Type B pancreatic cell (in vitro differentiated cells): ENCODE measurements around the gene FRK. TPM values are rescaled to one million over a fixed set of nuclear protein-coding genes. Genes with fewer than 3 reads are reported as not detected.

Experiments used
- DNase-seq: peaks from one replicate; pipeline ENCODE4 v3.0.0; 2021; ENCODE audit warnings: mixed read lengths; ENCODE audit not compliant: unreplicated experiment; ENCODE audit errors: extremely low spot score
- H3K27ac Mint-ChIP-seq: 2 replicates; pipeline ENCODE4 v1.8.0; 2021; ENCODE audit warnings: mild to moderate bottlenecking, mixed read lengths
- H3K27me3 Mint-ChIP-seq: 2 replicates; pipeline ENCODE4 v1.8.0; 2021; ENCODE audit warnings: mixed read lengths
- H3K36me3 Mint-ChIP-seq: 2 replicates; pipeline ENCODE4 v1.8.0; 2021; ENCODE audit warnings: mixed read lengths
- H3K4me1 Mint-ChIP-seq: one replicate; pipeline ENCODE4 v1.8.0; 2021; ENCODE audit warnings: mixed read lengths; ENCODE audit not compliant: unreplicated experiment
- H3K4me3 Mint-ChIP-seq: 2 replicates; pipeline ENCODE4 v1.8.0; 2021; ENCODE audit warnings: mild to moderate bottlenecking, mixed read lengths
- H3K9me3 Mint-ChIP-seq: 2 replicates; pipeline ENCODE4 v1.8.0; 2021; ENCODE audit warnings: mixed read lengths
- CTCF ChIP-seq: fragments of 200-600 bp; sonication (generic); conservative IDR thresholded peaks from 2 replicates; pipeline ENCODE4 v1.5.0; 2021; ENCODE audit warnings: antibody characterized with exemption, mild to moderate bottlenecking
- total RNA-seq: library from RNA; stranded (reverse); gene quantifications from 2 replicates; pipeline ENCODE4 v1.2.1, GENCODE V29; 2021; ENCODE audit warnings: low replicate concordance

The FRK gene
- total RNA-seq, 1 donor from 2014 or later: 6.2 TPM

GRCh38 chr6:116041934-116042333, 18.8 kb downstream of the FRK start:
- Mint-ChIP-seq H3K27ac (peak overlapping the region; percentile 70), H3K4me1 (peaks cover 4% of the 10 kb centered on the region), H3K36me3 (peaks cover 3% of the 10 kb centered on the region)

GRCh38 chr6:116040993-116041392, 19.7 kb downstream of the FRK start:
- no peak for TF ChIP-seq CTCF
- Mint-ChIP-seq H3K27me3 (no peaks in the 10 kb centered on the region), H3K36me3 (peaks cover 3% of the 10 kb centered on the region), H3K4me3 (no peak overlapping the region), H3K9me3 (peaks cover 13% of the 10 kb centered on the region), H3K27ac (peak overlapping the region; percentile 61), H3K4me1 (peaks cover 7% of the 10 kb centered on the region)
- no peak for DNase-seq

More at GRCh38 chr6:116041934-116042333, 18.8 kb downstream of the FRK start:
- DNase-seq: no peak
- no peaks in the 10 kb centered on the region for H3K27me3 Mint-ChIP-seq
- no peak overlapping the region for H3K4me3 Mint-ChIP-seq
- no peak for TF ChIP-seq CTCF
- peaks cover 13% of the 10 kb centered on the region for H3K9me3 Mint-ChIP-seq

- no peak for TF ChIP-seq CTCF
These were observed 23.8 kb downstream of the FRK start for GRCh38 chr6:116036885-116037284.

GRCh38 chr6:116036075-116036773, 24.5 kb downstream of the FRK start:
- H3K4me1 Mint-ChIP-seq: peaks cover 16% of the 10 kb centered on the region
- H3K27ac Mint-ChIP-seq: peak overlapping the region; percentile 63
- peak overlapping the region; percentile 46 for H3K4me3 Mint-ChIP-seq
- H3K36me3 Mint-ChIP-seq: no peaks in the 10 kb centered on the region
- no peaks in the 10 kb centered on the region for H3K9me3 Mint-ChIP-seq
- no peak for TF ChIP-seq CTCF
- no peak for DNase-seq
- H3K27me3 Mint-ChIP-seq: no peaks in the 10 kb centered on the region

More at GRCh38 chr6:116036885-116037284, 23.8 kb downstream of the FRK start:
- no peaks in the 10 kb centered on the region for H3K27me3 Mint-ChIP-seq
- no peaks in the 10 kb centered on the region for H3K36me3 Mint-ChIP-seq
- H3K4me3 Mint-ChIP-seq: no peak overlapping the region
- peaks cover 16% of the 10 kb centered on the region for H3K4me1 Mint-ChIP-seq
- no peaks in the 10 kb centered on the region for H3K9me3 Mint-ChIP-seq
- DNase-seq: no peak
- no peak overlapping the region for H3K27ac Mint-ChIP-seq

DNA sequence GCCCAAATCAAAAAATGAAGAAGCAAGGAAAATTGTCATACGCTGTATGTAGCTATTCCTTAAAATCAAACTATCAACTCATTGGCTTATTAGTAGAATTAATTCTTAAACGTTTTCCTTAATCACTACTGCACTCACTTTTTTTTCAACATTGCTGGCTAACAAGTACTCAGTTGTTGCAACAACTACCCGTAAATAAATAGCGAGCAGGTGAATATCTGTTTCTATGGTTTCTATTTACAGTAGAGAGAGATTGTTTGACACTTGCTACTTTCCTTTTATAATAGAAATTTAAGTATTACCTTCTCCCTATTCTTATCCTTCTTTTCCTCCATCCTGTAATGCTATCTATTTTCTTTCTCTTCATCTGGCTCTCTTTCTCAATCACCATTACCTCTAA, 25.1 kb downstream of the FRK start:
- Mint-ChIP-seq H3K27ac (peak overlapping the region; percentile 63), H3K27me3 (no peaks in the 10 kb centered on the region), H3K4me1 (peaks cover 16% of the 10 kb centered on the region), H3K36me3 (no peaks in the 10 kb centered on the region), H3K4me3 (peak overlapping the region; percentile 46), H3K9me3 (no peaks in the 10 kb centered on the region)
- no peak for TF ChIP-seq CTCF
- no peak for DNase-seq
